PC-3 (cell line): Measurements from ENCODE around the gene AARS2. TPM values are rescaled to one million over a fixed set of nuclear protein-coding genes. Genes with fewer than 3 reads are reported as not detected.
"Not testable (repeated sequence)": the region's sequence is repeated elsewhere in the genome, so short reads cannot be mapped to it uniquely, and the experiment has no call there.

Experiments
- ATAC-seq: fragments of 200-7000 bp; cut with Tn5 transposase; 2 replicates; pipeline ENCODE4 v1.9.1; 2020; ENCODE audit warnings: mild to moderate bottlenecking, moderate library complexity
- BruUV-seq: library from RNA; stranded (reverse); fragments of 400-500 nt; replicated peaks from 2 replicates; lab custom pipeline; 2021; lab: Mats Ljungman, UMichigan
- CTCF ChIA-PET: fragments of 300-600 bp; sonication (Branson Sonifier 250); formaldehyde crosslinking; loops from one replicate; lab custom pipeline; 2022; ENCODE audit warnings: antibody characterized with exemption; lab: Charles Lee
- POLR2A ChIA-PET: fragments of 300-600 bp; sonication (Branson Sonifier 250); formaldehyde crosslinking; loops from one replicate; lab custom pipeline; 2022; ENCODE audit warnings: antibody characterized with exemption; ENCODE audit not compliant: unreplicated experiment; lab: Charles Lee
- DNase-seq: peaks from one replicate; pipeline ENCODE4 v3.0.0-alpha.2; 2015
- H2AFZ ChIP-seq: fragments of 300-600 bp; sonication (generic); 2 replicates; pipeline ENCODE4 v1.6.0; 2016; ENCODE audit warnings: antibody characterized with exemption, low read length
- H3F3A ChIP-seq: fragments of 300-600 bp; sonication (generic); one replicate; pipeline ENCODE4 v1.6.0; 2017; ENCODE audit warnings: antibody characterized with exemption, low read length, control low read depth, mild to moderate bottlenecking; ENCODE audit not compliant: unreplicated experiment
- H3K27ac ChIP-seq: fragments of 300-600 bp; sonication (generic); 2 replicates; pipeline ENCODE4 v1.5.1; 2016; ENCODE audit warnings: mild to moderate bottlenecking, low read length
- H3K27me3 ChIP-seq: fragments of 300-600 bp; sonication (generic); 2 replicates; pipeline ENCODE4 v1.6.1; 2016; ENCODE audit warnings: low read length, mixed read lengths
- H3K36me3 ChIP-seq: fragments of 300-600 bp; sonication (generic); 2 replicates; pipeline ENCODE4 v1.6.1; 2016; ENCODE audit warnings: low read depth, mixed run types, low read length, mixed read lengths
- H3K4me1 ChIP-seq: fragments of 300-600 bp; sonication (generic); 2 replicates; pipeline ENCODE4 v1.5.1; 2016; ENCODE audit warnings: low read length; ENCODE audit not compliant: insufficient read depth
- H3K4me2 ChIP-seq: fragments of 300-600 bp; sonication (generic); 2 replicates; pipeline ENCODE4 v1.6.0; 2016; ENCODE audit warnings: low read length
- H3K4me3 ChIP-seq: fragments of 300-600 bp; sonication (generic); 2 replicates; pipeline ENCODE4 v1.5.1; 2016; ENCODE audit warnings: mild to moderate bottlenecking, low read length, mixed read lengths
- H3K79me2 ChIP-seq: fragments of 300-600 bp; sonication (generic); 2 replicates; pipeline ENCODE4 v1.6.1; 2017; ENCODE audit warnings: low read length, mixed read lengths
- H3K9ac ChIP-seq: fragments of 300-600 bp; sonication (generic); 2 replicates; pipeline ENCODE4 v1.6.0; 2016; ENCODE audit warnings: mild to moderate bottlenecking, low read length
- H3K9me2 ChIP-seq: fragments of 300-600 bp; sonication (generic); replicated peaks from 2 replicates; pipeline ENCODE4 v1.6.1; 2016; ENCODE audit warnings: mixed run types, low read length, mixed read lengths
- H3K9me3 ChIP-seq: fragments of 300-600 bp; sonication (generic); 2 replicates; pipeline ENCODE4 v1.6.1; 2016; ENCODE audit warnings: low read length, mixed read lengths
- H4K20me1 ChIP-seq: fragments of 300-600 bp; sonication (generic); 2 replicates; pipeline ENCODE4 v1.6.1; 2016; ENCODE audit warnings: low read length, mixed read lengths
- CTCF ChIP-seq: fragments of 300-600 bp; sonication (generic); conservative IDR thresholded peaks from 2 replicates; pipeline ENCODE4 v1.5.1; 2017; ENCODE audit warnings: antibody characterized with exemption, low read depth, mild to moderate bottlenecking, low read length
- EZH2 ChIP-seq: fragments of 300-600 bp; sonication (generic); IDR thresholded peaks from one replicate; pipeline ENCODE4 v1.6.1; 2017; ENCODE audit warnings: antibody characterized with exemption, mild to moderate bottlenecking, low read length; ENCODE audit not compliant: unreplicated experiment
- EZH2phosphoT487 ChIP-seq: fragments of 300-600 bp; sonication (generic); IDR thresholded peaks from 2 replicates; pipeline ENCODE4 v1.6.1; 2018; ENCODE audit warnings: mild to moderate bottlenecking, antibody characterized with exemption, low read length, borderline replicate concordance
- intact Hi-C: fragments of 100-400 bp; cut with micrococcal nuclease; formaldehyde crosslinking; loops from 2 replicates; pipeline ENCODE4 v1.9.0; 2023
- total RNA-seq: library from RNA; depleted of rRNA; stranded (reverse); fragments of >200 nt; gene quantifications from 2 replicates; pipeline ENCODE4 v1.2.3, GENCODE V29; 2014

Gene AARS2
- total RNA-seq, 1 experiment from 2014 or later = 26.2 TPM

- Histone ChIP-seq H3K9ac (no peak overlapping the region), H4K20me1 (no peaks in the 10 kb centered on the region), H3K9me2 (no peaks in the 10 kb centered on the region), H3K4me3 (no peak overlapping the region), H3K36me3 (no peaks in the 10 kb centered on the region), H3K4me1 (peaks cover 6% of the 10 kb centered on the region), H2AFZ (peak overlapping the region; percentile 23; the same call in 1 of the 2 replicates), H3F3A (no peaks in the 10 kb centered on the region), H3K4me2 (peak overlapping the region; percentile 10), H3K79me2 (no peaks in the 10 kb centered on the region), H3K9me3 (no peaks in the 10 kb centered on the region), H3K27ac (no peak overlapping the region), H3K27me3 (0 out of 2 replicates have a peak, but pooled peaks cover 8% of the 10 kb centered on the region)
- ATAC-seq (peak; percentile 95), DNase-seq (peak; percentile 42)
- ChIA-PET POLR2A (no interaction called here), CTCF (no interaction called here)
- TF ChIP-seq EZH2phosphoT487 (no peak), CTCF (no peak), EZH2 (no peak)
- intact Hi-C loops = no loop called here
- no TSS peak for BruUV-seq
These were observed 40.2 kb upstream of the AARS2 start for GRCh38 chr6:44353336-44353735.

- intact Hi-C loops = no loop called here
- TF ChIP-seq EZH2phosphoT487 = no peak
- TF ChIP-seq EZH2 = no peak
- TF ChIP-seq CTCF = no peak
- no TSS peak for BruUV-seq
These were observed 39.1 kb upstream of the AARS2 start for GRCh38 chr6:44352259-44352658.

GRCh38 chr6:44350650-44350994, 37.5 kb upstream of the AARS2 start:
- H2AFZ ChIP-seq, H3K4me1 ChIP-seq, H3K4me2 ChIP-seq, H3K9ac ChIP-seq, H3K4me3 ChIP-seq, intact Hi-C loops, CTCF ChIA-PET, H3K9me2 ChIP-seq, ATAC-seq, H3F3A ChIP-seq, H3K27ac ChIP-seq, BruUV-seq, H3K27me3 ChIP-seq, H3K79me2 ChIP-seq, H3K9me3 ChIP-seq, H4K20me1 ChIP-seq, DNase-seq, H3K36me3 ChIP-seq: not testable (repeated sequence)
- POLR2A ChIA-PET = interaction anchor here (0.7 kb wide), 1 partner anchor 307 kb away, joined by 4 read pairs; no protein-coding TSS in a partner anchor

More at GRCh38 chr6:44352259-44352658, 39.1 kb upstream of the AARS2 start:
- 0 out of 2 replicates have a peak, but pooled peaks cover 8% of the 10 kb centered on the region for H3K27me3 ChIP-seq
- no peaks in the 10 kb centered on the region for H4K20me1 ChIP-seq
- CTCF ChIA-PET = no interaction called here
- H3K36me3 ChIP-seq = no peaks in the 10 kb centered on the region
- no peaks in the 10 kb centered on the region for H3K9me2 ChIP-seq
- DNase-seq = no peak
- POLR2A ChIA-PET = no interaction called here
- H3K79me2 ChIP-seq = no peaks in the 10 kb centered on the region
- H3K4me1 ChIP-seq = peaks cover 6% of the 10 kb centered on the region
- no peak overlapping the region for H3K4me2 ChIP-seq
- no peak overlapping the region for H2AFZ ChIP-seq
- no peaks in the 10 kb centered on the region for H3F3A ChIP-seq
- H3K9ac ChIP-seq = no peak overlapping the region
- no peaks in the 10 kb centered on the region for H3K9me3 ChIP-seq
- no peak overlapping the region for H3K27ac ChIP-seq
- ATAC-seq = no peak
- H3K4me3 ChIP-seq = no peak overlapping the region
